Right lobe of liver (tissue), 4 donors: ENCODE measurements around the gene PDZRN3.

Source experiments
- CTCF ChIP-seq, 4 donors: fragments of 200-600 bp in 3 of 4; fragments of 450-650 bp in 1 of 4; IDR thresholded peaks; one replicate each; pipeline versions ENCODE4 v1.5.1 to v1.8.0; 2016 to 2022; ENCODE audit warnings: antibody characterized with exemption in 4 of 4, mild to moderate bottlenecking in 2 of 4
- POLR2A ChIP-seq: fragments of 450-650 bp; IDR thresholded peaks from one replicate; pipeline ENCODE4 v1.6.1; 2017; ENCODE audit warnings: antibody characterized with exemption, mild to moderate bottlenecking
- donor health status: DM: no; HTN: no; CAD: no.
- donor health status: DM: no; HTN: no; CAD: no.
- donor health status: DM: no; HTN: yes; CAD: no.

GRCh38 chr3:73591286-73591800 is 33.4 kb downstream of the PDZRN3 start:
- TF ChIP-seq POLR2A (no peak), CTCF (IDR thresholded peaks at IDR 0.05) (no peak)
